HL-60 (cell line): ENCODE measurements around the gene ITGB2.

Experiments
- DNase-seq, 2 experiments: peaks; one replicate each; pipeline ENCODE4 v3.0.0-alpha.2; 2010 to 2020; ENCODE audit warnings: low read depth in 1 of 2, low spot score in 1 of 2
- H3K27ac ChIP-seq: fragments of 250-450 bp; sonication (Bioruptor Pico); replicated peaks from 2 replicates; pipeline ENCODE4 v1.5.1; 2020; ENCODE audit warnings: mild to moderate bottlenecking, moderate library complexity
- H3K27me3 ChIP-seq: fragments of 250-450 bp; sonication (Bioruptor Pico); 2 replicates; pipeline ENCODE4 v1.5.1; 2021; ENCODE audit warnings: mild to moderate bottlenecking, moderate library complexity; ENCODE audit not compliant: insufficient read depth, poor library complexity, severe bottlenecking
- H3K4me3 ChIP-seq: replicated peaks from 2 replicates; pipeline ENCODE4 v1.5.1; 2011; ENCODE audit warnings: mild to moderate bottlenecking, control low read depth, low read length; ENCODE audit not compliant: insufficient read depth
- GABPA ChIP-seq: IDR thresholded peaks from 2 replicates; pipeline ENCODE4 v1.6.1; 2012; ENCODE audit warnings: low read depth
- POLR2AphosphoS5 ChIP-seq: IDR thresholded peaks from 2 replicates; pipeline ENCODE4 v1.6.1; 2012; ENCODE audit warnings: low read depth
- REST ChIP-seq: IDR thresholded peaks from 2 replicates; pipeline ENCODE4 v1.6.1; 2012; ENCODE audit warnings: low read depth; ENCODE audit not compliant: insufficient replicate concordance
- SPI1 ChIP-seq: IDR thresholded peaks from 2 replicates; pipeline ENCODE4 v1.6.1; 2012; ENCODE audit warnings: low read depth, mild to moderate bottlenecking, borderline replicate concordance
- TF ChIP-seq, protein P1 (sequence below): IDR thresholded peaks from one replicate; pipeline ENCODE4 v1.5.1; 2011; ENCODE audit warnings: low read length, control low read depth, inconsistent platforms; ENCODE audit not compliant: insufficient read depth

ITGB2 gene

GRCh38 chr21:44907966-44908895 is 12.5 kb downstream of the ITGB2 start:
- peak in 1 of 2 experiments; percentile 81 for DNase-seq
- Histone ChIP-seq H3K27me3 (no peaks in the 10 kb centered on the region), H3K4me3 (no peak overlapping the region), H3K27ac (peak overlapping the region; percentile 30)
- TF ChIP-seq SPI1, result peak; percentile 65; the same call in 1 of the 2 replicates
- 0 out of 2 replicates have a peak, but pooled peaks have one; percentile 9 for TF ChIP-seq POLR2AphosphoS5
- TF ChIP-seq REST, result no peak
- TF ChIP-seq, protein P1, sequence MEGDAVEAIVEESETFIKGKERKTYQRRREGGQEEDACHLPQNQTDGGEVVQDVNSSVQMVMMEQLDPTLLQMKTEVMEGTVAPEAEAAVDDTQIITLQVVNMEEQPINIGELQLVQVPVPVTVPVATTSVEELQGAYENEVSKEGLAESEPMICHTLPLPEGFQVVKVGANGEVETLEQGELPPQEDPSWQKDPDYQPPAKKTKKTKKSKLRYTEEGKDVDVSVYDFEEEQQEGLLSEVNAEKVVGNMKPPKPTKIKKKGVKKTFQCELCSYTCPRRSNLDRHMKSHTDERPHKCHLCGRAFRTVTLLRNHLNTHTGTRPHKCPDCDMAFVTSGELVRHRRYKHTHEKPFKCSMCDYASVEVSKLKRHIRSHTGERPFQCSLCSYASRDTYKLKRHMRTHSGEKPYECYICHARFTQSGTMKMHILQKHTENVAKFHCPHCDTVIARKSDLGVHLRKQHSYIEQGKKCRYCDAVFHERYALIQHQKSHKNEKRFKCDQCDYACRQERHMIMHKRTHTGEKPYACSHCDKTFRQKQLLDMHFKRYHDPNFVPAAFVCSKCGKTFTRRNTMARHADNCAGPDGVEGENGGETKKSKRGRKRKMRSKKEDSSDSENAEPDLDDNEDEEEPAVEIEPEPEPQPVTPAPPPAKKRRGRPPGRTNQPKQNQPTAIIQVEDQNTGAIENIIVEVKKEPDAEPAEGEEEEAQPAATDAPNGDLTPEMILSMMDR, result no peak

DNA sequence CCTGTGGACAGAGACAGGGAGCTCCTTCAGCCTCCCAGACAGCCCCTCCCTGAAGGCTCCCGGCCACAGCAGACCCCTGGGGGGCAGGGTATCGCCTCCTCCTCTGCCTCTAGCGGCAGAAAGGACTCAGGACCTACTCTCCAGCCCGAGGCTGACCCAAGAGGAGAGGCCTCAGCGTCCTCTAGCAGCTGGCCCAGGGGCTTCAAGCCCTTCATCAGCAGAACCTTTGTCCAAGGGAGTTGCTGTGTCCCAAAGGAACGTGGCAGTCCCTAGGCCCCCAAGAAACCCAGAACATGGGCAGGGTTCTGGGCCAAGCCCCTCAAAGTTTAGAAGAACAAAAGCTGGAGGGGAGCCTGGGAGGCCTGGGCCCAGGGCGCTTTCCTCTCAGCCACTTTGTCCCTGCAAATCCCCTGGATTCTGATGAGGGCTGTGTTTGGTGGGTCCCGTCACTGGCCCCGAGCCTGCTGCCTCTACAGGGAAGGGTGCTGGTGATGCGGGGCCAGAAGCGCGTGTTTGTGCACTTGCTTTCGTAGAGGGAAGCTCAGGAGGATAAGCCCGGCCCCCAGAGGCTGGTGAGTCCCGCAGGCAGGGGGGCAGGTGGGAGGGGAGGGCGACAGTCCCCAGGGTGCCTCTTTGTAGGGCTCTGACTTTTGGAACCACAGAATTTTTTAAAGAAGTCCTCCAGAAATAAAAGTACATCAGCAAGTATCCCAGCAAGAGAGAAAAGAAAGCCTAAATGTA is 13.3 kb downstream of the ITGB2 start:
- Histone ChIP-seq H3K4me3 (no peak overlapping the region), H3K27me3 (no peaks in the 10 kb centered on the region), H3K27ac (peak overlapping the region; percentile 30)
- no peak for DNase-seq
- TF ChIP-seq POLR2AphosphoS5 (peak; percentile 20; the same call in 1 of the 2 replicates), GABPA (no peak)

GRCh38 chr21:44905728-44906090 is 15.0 kb downstream of the ITGB2 start:
- H3K27ac ChIP-seq, result no peak overlapping the region
- H3K27me3 ChIP-seq, result no peaks in the 10 kb centered on the region
- TF ChIP-seq GABPA, result no peak
- TF ChIP-seq REST, result no peak
- TF ChIP-seq SPI1, result no peak
- 0 out of 2 replicates have a peak, but pooled peaks have one; percentile 11 for TF ChIP-seq POLR2AphosphoS5
- H3K4me3 ChIP-seq, result no peak overlapping the region
- DNase-seq, result no peak

GRCh38 chr21:44905016-44905727 is 15.5 kb downstream of the ITGB2 start:
- TF ChIP-seq SPI1 (no peak), POLR2AphosphoS5 (no peak), GABPA (no peak), REST (no peak)
- TF ChIP-seq, protein P1, result no peak
- Histone ChIP-seq H3K27me3 (no peaks in the 10 kb centered on the region), H3K4me3 (no peak overlapping the region), H3K27ac (no peak overlapping the region)
- no peak for DNase-seq
